Astrocyte of the cerebellum (primary cell): Measurements from ENCODE around the gene ZCCHC10.
A peak's percentile ranks its signal among the peaks of the same experiment; 100 is the strongest.
"Not testable (repeated sequence)": the region's sequence is repeated elsewhere in the genome, so short reads cannot be mapped to it uniquely, and the experiment has no call there.

Experiments used
- DNase-seq: peaks from one replicate; pipeline ENCODE4 v3.0.0-alpha.2; 2011; ENCODE audit warnings: low read depth
- H3K4me3 ChIP-seq: 2 replicates; pipeline ENCODE4 v1.5.1; 2011; ENCODE audit warnings: mild to moderate bottlenecking, low read depth, low read length, moderate library complexity
- in situ Hi-C: cut with HindIII; loops from 2 replicates; pipeline ENCODE4 v1.10.0; 2017; ENCODE audit warnings: low sequenced_read_pairs
- TF ChIP-seq, protein P1 (sequence below): IDR thresholded peaks from 2 replicates; pipeline ENCODE4 v1.5.1; 2012; ENCODE audit warnings: low read length, low read depth, moderate library complexity, mild to moderate bottlenecking; ENCODE audit errors: missing control alignments

Gene ZCCHC10

DNA sequence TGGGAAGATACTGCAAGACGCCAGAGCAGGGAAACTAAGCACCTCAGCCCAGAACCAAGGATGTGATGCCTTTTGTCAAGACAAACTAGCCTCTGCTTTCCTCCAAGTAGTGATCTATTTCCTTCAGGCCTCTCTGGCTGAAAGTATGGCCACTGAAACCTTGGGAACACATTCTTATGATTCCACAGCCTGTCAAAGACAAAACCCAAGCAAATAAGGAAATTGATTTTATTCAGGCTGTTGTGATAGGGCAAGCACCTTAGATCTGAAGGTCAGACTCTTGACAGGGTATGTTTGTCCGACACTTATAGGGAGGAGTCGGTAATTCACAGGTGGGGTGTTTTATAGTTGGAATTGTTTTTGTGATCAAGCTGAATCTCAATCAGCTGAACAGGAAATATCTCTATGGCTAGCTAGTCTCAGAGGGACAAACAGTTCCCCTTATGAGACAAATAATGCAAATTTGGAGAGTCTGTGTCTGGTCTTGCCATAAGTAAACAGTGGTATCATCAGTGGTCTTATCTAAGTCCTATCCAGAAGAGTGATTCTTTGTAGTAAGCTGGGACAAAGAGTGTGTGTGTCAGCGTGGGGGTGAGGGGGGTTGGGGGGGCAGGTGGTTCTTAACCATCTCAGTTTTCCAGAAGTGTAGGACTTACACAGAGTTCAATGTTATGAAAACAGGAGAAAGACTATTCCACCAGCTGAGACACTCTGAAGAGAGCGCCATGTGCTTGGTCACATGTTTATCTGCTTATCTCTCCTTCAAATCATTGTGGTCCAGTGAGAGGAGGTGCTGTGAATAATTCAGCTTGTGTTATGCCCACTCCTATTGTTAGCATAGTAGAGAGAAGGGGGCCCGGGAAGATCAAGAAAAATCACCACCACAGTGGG, 6.7 kb upstream of the ZCCHC10 start:
- H3K4me3 ChIP-seq: no peak overlapping the region
- in situ Hi-C loops: no loop called here
- TF ChIP-seq, protein P1, sequence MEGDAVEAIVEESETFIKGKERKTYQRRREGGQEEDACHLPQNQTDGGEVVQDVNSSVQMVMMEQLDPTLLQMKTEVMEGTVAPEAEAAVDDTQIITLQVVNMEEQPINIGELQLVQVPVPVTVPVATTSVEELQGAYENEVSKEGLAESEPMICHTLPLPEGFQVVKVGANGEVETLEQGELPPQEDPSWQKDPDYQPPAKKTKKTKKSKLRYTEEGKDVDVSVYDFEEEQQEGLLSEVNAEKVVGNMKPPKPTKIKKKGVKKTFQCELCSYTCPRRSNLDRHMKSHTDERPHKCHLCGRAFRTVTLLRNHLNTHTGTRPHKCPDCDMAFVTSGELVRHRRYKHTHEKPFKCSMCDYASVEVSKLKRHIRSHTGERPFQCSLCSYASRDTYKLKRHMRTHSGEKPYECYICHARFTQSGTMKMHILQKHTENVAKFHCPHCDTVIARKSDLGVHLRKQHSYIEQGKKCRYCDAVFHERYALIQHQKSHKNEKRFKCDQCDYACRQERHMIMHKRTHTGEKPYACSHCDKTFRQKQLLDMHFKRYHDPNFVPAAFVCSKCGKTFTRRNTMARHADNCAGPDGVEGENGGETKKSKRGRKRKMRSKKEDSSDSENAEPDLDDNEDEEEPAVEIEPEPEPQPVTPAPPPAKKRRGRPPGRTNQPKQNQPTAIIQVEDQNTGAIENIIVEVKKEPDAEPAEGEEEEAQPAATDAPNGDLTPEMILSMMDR: no peak
- no peak for DNase-seq

DNA sequence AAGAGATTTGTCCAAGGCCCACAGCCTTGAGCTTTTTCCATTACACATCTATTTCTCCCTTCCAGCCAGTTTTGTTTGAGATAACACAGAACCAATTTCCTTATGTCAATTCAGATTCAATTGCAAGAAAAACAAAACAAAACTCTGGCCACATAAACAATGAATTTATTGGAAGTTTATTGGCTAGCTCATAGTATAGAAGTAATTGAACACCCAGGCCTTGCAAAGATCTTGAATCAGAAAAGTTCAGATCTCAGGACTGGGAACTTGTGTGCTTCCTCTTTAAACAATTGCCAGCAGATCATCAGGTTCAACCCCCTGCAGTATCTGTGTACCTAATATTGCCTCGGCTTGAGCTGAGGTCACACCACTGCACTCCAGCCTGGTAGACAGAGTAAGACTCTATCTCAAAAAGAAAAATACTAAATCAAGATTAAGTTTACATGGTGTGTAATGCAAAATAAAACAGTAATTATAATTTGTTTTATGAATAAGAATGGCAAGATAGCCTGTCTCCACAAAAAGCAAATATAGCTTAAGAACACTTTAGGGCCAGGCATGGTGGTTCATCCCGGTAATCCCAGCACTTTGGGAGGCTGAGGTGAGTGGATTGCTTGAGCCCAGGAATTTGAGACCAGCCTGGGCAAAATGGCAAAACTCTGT, 4.1 kb upstream of the ZCCHC10 start:
- in situ Hi-C loops: no loop called here
- no peak for DNase-seq
- TF ChIP-seq, protein P1: no peak
- no peak overlapping the region for H3K4me3 ChIP-seq

DNA sequence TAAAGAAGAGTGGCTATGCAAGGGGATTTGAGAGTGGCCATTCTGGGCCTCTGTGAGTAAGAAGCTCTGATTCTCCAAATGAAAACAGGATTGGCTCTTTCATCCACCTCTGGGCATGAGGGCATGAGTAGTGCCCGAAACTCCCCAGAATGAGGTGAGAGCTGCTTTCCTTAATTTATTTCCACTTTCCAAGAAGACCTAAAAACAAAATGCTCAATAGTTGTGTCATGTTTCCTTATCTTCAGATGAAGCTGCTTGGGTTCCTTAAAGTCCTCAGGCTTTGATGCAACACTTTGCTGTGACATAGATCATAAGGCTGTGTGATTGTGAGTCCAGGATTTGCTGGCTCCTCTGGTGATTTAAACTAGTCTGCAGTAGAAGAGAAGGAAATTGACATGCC, 3.1 kb upstream of the ZCCHC10 start:
- in situ Hi-C loops: no loop called here
- no peak for DNase-seq
- no peak overlapping the region for H3K4me3 ChIP-seq
- TF ChIP-seq, protein P1: no peak

DNA sequence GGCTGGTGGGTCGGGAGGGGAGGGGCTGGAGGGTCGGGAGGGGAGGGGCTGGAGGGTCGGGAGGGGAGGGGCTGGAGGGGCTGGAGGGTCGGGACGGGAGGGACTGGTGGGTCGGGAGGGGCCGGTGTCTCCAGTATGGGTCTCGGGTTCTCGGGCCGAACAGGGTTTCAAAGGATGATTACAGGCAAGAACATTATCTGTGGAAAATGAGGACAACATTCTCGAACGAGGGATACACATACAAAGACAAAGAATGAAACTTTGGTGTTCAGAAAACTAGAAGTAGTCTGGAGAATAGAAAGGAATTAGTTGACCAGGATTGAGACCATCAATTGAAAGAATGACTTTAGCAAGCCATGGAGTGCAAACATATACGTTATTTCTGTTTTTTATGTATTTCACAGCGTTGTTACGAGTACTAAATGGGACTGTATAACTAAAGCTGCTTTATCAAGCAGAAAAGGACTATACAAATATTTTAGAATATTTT, 360 bp upstream of the ZCCHC10 start:
- peak overlapping the region; percentile 62 for H3K4me3 ChIP-seq
- in situ Hi-C loops: no loop called here
- DNase-seq: no peak
- TF ChIP-seq, protein P1: no peak

DNA sequence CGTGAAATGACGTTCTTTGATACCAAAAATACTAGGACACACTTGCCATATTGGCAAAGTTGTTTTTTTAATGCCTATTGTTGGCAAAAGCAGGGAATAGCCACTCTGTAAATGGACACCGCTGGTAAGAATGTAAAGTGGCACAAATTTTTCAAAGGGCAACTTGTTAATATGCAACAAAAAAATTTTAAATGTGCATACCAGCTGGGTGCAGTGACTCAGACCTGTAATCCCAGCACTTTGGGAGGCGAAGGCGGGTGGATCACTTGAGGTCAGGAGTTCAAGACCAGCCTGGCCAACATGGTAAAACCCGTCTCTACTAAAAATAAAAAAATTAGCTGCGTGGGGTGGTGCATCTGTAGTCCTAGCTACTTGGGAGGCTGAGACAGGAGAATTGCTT, 6.9 kb downstream of the ZCCHC10 start:
- in situ Hi-C loops, DNase-seq, H3K4me3 ChIP-seq: not testable (repeated sequence)

DNA sequence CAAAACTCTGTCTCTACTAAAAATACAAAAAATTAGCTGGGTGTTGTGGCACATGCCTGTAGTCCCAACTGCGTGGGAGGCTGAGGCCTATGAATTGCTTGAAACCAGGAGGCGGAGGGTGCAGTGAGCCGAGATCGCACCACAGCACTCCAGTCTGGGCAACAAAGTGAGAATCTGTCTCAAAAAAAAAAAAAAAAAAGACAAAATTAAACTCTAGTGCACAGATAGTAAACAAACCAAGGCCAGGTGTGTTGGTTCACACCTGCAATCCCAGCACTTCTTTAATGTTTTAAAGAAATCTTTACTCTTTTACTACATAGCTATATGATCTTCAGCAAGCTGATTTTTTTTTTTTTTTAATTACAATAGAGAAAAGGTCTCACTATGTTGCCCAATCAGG, 8.4 kb downstream of the ZCCHC10 start:
- DNase-seq: no peak
- in situ Hi-C loops: no loop called here
- H3K4me3 ChIP-seq: no peak overlapping the region
- TF ChIP-seq, protein P1: no peak

DNA sequence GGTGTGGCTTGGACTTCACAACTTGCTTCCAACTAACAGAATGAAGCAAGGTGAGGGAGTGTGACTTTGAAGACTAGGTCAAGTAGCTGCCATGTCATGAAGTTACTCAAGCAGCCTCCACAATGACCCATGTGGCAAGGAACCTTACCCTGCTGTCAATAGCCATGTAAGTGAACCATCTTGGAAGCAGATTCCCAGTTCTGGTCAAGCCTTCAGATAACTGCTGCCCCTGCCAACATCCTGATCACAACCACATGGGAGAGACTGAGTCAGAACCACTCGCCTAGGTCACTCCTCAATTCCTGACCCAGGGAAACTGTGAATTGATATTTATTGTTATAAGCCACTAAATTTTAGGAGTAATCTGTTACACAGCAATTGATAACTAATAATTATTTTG, 10.9 kb downstream of the ZCCHC10 start:
- TF ChIP-seq, protein P1: no peak
- in situ Hi-C loops: no loop called here

DNA sequence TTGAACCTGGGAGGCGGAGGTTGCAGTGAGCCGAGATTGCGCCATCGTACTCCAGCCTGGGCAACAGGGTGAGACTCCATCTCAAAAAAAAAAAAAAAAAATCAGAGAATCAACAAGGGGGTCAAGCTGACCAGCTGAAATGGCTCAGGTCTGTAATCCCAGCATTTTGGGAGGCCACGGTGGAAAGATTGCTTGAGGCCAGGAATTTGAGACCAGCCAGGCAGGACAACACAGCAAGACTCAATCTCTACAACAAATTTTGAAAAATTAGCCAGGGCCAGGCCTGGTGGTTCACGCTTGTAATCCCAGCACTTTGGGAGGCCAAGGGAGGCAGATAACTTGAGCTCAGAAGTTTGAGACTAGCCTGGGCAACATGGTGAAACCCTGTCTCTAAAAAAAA, 17.9 kb downstream of the ZCCHC10 start:
- H3K4me3 ChIP-seq, DNase-seq: not testable (repeated sequence)
- in situ Hi-C loops: loop anchor here (5.0 kb wide), 1 partner anchor 46 kb away; the partner anchor contains the start of gene AFF4

More for the DNA sequence above, 10.9 kb downstream of the ZCCHC10 start:
- H3K4me3 ChIP-seq: no peak overlapping the region
- DNase-seq: no peak
